NOMO-1 (cell line): ENCODE data around the gene ATP2A2.
A peak's percentile ranks its signal among the peaks of the same experiment; 100 is the strongest.
"Not testable (repeated sequence)": the region's sequence is repeated elsewhere in the genome, so short reads cannot be mapped to it uniquely, and the experiment has no call there.

Experiments used
- DNase-seq, 2 experiments: peaks; one replicate each; lab custom pipeline; 2025; ENCODE audit not compliant: unreplicated experiment in 2 of 2; lab: John Stamatoyannopoulos, UW

ATP2A2 gene

GRCh38 chr12:110339184-110339952, 58.3 kb downstream of the ATP2A2 start:
- no peak for DNase-seq

DNA sequence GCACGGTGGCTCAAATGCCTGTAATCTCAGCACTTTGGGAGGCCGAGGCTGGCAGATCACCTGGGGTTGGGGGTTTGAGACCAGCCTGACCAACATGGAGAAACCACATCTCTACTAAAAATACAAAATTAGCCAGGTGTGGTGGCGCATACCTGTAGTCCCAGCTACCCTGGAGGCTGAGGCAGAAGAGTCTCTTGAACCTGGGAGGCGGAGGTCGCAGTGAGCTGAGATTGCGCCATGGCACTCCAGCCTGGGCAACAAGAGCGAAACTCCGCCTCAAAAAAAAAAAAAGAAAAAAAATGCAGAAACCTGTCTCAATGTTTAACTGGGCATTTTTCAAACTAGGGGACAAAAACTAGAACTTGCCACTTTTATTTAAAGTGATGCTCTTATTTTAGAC, 59.2 kb downstream of the ATP2A2 start:
- not testable (repeated sequence) for DNase-seq

- no peak for DNase-seq
These were observed 59.7 kb downstream of the ATP2A2 start for GRCh38 chr12:110340706-110341105.

- no peak for DNase-seq
These were observed 61.1 kb downstream of the ATP2A2 start for GRCh38 chr12:110342157-110342556.

DNA sequence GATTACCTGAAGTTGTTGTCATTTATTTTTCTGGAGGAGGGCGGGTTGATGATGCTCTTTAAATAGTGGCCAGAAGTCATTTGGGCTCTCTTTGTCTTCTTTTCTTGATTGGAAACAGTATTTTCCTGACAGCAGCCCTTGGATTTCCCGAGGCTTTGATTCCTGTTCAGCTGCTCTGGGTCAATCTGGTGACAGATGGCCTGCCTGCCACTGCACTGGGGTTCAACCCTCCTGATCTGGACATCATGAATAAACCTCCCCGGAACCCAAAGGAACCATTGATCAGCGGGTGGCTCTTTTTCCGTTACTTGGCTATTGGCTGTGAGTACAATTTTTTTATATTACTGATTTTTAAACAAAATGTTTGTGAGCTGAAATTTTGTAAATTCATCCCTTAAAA, 62.1 kb downstream of the ATP2A2 start:
- DNase-seq = no peak

DNA sequence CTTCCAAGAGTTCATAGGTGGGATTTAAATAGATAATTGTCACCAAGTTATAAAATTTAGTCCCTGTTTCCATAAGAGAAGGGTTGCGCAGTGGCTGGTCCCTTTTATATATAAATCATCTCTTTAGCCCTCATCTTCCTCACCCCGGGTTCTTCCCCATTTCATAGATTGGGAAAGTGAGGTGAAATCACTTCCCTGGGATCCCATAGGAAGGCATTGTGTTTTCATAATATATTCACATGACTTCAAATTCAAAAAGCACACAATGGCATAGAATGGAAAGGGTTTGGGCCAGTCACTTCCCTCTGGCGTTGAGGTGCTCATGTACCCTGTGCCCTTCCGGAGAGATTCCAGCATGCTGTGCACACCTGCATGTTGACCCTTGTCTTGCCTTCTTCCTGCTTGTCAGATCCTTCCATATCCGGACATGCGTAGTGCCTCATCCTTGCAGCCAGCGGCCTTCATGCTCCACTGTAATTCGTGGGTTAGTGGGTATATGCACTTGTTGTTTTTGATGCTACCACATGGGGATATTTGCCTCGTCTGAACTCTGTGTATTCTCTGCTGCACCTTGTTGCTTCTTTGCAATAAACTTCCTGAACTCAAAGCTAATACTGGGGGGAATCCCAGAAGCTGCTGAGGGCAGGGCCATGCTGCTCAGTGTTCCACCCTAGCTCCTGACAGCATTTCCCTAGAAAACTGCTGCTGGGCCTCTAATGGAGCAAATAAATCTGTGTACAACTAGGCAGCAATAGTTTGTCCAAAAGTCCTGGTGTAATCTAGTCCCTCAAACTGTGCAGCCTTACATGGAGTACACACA, 62.9 kb downstream of the ATP2A2 start:
- DNase-seq = no peak

GRCh38 chr12:110344657-110345056, 63.6 kb downstream of the ATP2A2 start:
- DNase-seq = no peak

GRCh38 chr12:110345176-110345661, 64.2 kb downstream of the ATP2A2 start:
- DNase-seq = no peak

DNA sequence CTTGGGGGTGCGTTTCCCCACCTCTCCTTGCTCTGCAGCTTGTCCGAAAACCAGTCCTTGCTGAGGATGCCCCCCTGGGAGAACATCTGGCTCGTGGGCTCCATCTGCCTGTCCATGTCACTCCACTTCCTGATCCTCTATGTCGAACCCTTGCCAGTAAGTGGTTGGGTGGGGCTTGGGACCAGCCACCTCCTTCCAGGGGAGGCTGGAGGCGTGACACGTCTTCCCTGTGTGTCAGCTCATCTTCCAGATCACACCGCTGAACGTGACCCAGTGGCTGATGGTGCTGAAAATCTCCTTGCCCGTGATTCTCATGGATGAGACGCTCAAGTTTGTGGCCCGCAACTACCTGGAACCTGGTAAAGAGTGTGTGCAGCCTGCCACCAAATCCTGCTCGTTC, 64.9 kb downstream of the ATP2A2 start:
- no peak for DNase-seq

- no peak for DNase-seq
These were observed 66.7 kb downstream of the ATP2A2 start for GRCh38 chr12:110347767-110348166.

DNA sequence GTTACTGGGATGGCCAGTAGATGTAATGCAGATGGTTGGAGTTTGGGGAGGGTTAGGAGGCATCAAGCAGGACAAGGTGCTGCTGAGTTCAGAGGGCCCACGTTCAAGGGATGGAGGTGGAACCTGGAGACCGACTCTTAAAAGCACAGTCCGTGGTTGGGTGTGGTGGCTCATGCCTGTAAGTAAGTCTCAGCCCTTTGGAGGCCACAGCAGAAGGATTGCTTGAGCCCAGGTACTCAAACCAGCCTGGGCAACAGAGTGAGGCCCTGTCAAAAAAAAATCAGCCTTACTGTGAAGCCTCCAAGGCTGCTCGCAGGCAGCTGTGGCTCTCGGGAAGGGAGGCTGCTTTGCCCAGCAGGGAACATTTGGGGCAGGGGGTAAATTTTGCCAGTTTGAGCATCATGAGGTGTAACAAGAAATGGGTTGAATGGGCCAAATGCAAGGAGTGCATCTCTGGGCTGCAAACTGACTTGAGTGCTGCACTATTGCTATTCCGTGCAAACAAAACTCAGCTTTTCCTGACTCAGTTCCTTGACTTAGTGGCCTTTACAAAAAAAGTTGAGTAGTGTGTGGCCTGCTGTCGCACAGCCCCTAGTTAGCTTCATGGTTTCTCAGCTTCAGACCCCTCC, 67.5 kb downstream of the ATP2A2 start:
- no peak for DNase-seq

DNA sequence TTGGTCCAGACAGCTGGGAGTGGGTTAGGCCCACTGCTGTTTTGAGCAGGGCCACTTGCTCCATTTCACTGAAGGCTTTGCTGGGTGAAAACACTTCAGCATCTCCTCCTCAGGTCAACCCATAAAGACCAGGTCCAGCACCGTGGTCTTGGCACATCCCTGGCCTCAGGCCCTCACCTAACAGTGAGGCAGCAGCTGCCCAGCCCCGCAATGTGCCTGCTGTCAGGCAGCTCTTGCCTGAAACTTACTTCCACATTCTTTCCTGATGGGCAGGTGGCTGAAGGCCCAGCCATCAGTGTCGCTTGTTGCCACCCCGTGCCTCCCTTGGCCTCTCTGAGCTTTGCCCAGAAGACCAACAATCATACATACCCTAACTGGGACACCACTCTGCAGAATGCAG, 68.0 kb downstream of the ATP2A2 start:
- no peak for DNase-seq

DNA sequence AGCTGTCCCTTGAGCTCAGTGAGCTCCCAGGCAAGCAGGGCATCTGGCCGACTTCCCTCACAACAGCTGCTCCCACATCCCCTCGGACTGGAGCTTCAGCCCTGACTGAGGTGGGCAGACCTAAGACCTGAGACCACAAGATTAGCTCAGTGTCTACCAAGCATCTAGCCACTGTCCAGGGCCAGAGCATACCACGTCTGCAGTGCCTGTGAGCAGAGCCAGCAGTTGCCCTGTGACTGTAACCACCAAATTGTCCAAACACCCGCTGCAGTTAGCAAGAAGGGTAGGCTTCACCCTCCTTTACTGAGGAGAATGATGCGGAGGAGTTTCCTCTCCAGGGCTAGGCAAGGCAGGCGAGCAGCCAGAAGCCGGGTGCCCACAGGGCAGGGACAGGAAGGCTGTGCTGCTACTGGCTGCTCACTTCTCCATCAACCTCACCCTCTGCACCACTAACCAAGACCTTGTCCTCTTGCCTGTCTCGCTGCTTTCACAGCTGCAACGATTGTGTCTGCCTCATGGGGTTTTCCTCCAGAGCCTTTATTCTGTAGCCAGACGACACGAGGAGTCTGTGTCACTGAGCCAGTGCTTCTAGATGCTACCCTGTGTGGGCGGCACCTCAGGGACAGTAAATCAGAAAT, 68.6 kb downstream of the ATP2A2 start:
- no peak for DNase-seq

DNA sequence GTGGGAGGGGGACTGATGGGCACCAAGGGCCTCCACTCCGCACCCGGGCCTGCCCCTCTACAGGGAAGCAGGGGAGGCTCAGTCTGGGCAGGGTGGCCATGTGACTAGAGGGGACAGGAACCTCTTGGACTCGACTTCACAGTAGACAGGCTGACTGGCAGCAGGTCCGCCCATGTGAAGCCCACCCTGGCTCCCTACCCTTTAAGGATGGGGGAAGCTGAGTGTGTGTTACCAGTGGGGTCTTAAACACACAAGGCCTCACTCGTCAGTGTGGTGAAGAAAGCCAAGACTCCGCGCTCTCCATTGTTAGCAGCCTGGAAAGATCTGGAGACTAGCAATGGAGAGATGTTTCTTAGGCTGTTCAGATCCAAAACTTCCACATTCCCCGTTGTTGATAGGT, 70.1 kb downstream of the ATP2A2 start:
- DNase-seq = no peak

- no peak for DNase-seq
These were observed 71.4 kb downstream of the ATP2A2 start for GRCh38 chr12:110352401-110352800.

DNA sequence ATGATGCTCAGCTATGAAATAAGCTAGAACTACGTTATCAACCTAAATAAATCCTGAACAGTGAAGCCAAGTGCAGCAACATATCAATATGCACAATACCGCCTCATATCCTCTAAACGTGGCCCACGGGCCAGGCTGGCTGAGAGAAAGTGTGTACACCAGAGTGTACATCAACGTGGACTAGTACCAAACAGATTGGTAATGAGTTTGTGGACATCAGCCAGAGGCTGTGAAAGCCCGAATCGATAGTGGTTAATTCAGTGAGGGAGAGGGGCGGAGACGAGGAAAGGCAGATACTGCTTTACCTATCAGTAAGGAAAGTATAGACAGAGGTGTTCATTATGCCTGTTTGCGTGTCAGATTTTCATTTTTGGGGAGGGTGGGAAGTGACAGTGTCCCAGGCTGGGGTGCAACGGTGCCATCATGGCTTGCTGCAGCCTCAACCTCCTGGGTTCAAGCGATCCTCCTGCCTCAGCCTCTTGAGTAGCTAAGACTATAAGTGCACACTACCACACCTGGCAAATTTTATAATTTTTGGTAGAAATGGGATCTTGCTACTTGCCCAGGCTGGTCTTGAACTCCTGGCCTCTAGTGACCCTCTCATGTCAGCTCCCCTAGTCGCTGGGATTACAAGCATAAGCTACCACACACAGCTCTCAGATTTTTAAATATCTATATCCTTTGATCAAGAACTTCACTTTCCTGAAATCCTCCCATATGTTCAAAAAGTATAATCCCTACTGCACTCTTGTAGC, 72.3 kb downstream of the ATP2A2 start:
- no peak for DNase-seq

GRCh38 chr12:110354172-110354780, 73.2 kb downstream of the ATP2A2 start:
- DNase-seq = no peak

GRCh38 chr12:110355073-110355472, 74.0 kb downstream of the ATP2A2 start:
- no peak for DNase-seq

GRCh38 chr12:110358384-110359097, 77.5 kb downstream of the ATP2A2 start:
- DNase-seq = peak in 1 of 2 experiments; percentile 37
